NCI-H524 (cell line): ENCODE data around the gene ACP1.

Source experiments
- DNase-seq, 2 experiments: peaks; one replicate each; lab custom pipeline; 2025; lab: John Stamatoyannopoulos, UW

ACP1 gene

DNA sequence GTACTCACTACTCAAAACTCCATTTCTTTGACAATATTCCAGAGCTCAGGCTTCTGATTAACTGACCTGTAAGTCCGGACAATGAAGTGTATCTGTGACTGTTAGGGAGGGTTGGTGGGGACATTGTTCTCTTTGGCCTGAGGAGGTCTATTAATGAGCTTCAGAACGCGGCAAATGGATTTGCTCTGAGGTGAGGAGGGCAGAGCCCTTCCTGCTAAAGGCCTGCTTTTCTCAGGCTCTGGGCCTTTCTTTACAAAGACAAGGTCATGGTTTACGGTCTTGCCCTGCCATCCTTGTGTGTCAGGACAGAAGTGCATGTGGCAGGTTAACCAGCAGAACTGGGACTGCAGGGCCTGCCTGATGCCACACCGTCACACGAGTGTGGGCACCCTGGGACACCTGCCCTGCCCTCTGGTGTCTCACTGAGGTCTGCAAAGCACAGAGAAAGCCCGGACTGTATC, 15.9 kb downstream of the ACP1 start:
- DNase-seq = no peak

- DNase-seq = no peak
Observed at GRCh38 chr2:281381-281780, 16.6 kb downstream of the ACP1 start.

- no peak for DNase-seq
Observed at GRCh38 chr2:282371-283263, 17.9 kb downstream of the ACP1 start.

DNA sequence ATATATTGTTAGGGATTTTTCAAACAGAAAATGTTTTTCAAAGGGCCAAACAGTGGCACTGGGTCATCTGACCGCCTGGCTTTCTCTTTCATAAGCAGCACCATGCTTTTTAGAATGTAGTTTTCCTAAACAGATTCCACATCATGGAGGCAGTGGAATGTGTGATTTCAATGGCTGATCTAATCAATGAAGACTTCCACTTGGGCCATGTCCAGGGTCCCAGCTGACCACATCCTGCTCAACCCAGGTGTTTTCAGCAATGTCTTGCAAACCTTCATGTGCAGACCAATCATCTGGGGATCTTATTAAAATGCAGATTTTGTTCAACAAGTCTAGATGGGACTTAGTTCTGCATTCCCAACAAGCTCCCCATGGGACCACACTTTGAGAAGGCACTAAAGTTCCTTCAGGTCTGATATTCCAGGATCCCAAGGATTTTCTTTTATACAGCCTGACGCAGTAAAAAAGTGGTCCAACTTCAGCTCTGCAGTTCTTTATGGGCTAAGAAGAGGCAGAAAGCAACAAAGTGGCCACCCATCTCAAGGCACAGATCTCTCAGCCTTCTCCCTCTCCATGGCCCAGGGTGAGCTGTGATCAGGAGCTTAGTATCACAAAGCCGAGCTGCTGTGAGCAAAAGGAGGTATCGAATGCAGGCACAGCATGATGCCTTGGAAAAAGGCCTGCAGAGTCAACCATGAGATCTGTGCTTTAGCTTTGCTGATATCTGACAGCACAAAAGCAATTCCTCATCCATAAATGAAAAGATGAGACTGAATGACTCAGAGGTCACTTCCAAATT, 19.4 kb downstream of the ACP1 start:
- no peak for DNase-seq

- DNase-seq = no peak
Observed at GRCh38 chr2:284896-285492, 20.2 kb downstream of the ACP1 start.

GRCh38 chr2:285531-285930, 20.8 kb downstream of the ACP1 start:
- DNase-seq = no peak

- DNase-seq = no peak
Observed at GRCh38 chr2:286035-286434, 21.3 kb downstream of the ACP1 start.

- no peak for DNase-seq
Observed at GRCh38 chr2:286774-287392, 22.1 kb downstream of the ACP1 start.

DNA sequence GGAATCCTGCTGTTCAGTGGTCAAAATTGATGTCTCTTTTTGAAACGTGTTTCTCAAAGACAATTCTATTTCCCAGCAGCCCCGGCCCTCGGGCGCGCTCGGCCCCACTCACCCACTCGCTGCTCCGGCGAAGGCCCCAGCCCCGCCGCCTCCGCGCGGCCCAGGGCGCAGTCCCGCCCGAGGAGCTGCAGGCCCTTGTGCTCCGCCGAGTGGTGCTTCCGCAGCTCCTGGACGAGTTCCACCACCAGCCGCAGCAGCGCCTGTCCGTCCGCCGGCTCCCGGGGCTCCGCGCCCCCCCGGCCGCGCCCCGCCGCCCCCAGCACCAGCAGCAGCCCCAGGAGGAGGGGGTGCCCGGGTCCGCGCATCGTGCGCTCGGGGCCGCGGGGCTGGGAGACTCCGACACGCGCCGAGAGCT, 22.7 kb downstream of the ACP1 start:
- DNase-seq = peak in 1 of 2 experiments; percentile 23

GRCh38 chr2:287911-288757, 23.4 kb downstream of the ACP1 start, which contains the start of gene ALKAL2:
Gene ALKAL2 (minus strand): TSS chr2:288091. CDS start chr2:287835, 256 bp downstream.
- peak in 1 of 2 experiments; percentile 15 for DNase-seq

DNA sequence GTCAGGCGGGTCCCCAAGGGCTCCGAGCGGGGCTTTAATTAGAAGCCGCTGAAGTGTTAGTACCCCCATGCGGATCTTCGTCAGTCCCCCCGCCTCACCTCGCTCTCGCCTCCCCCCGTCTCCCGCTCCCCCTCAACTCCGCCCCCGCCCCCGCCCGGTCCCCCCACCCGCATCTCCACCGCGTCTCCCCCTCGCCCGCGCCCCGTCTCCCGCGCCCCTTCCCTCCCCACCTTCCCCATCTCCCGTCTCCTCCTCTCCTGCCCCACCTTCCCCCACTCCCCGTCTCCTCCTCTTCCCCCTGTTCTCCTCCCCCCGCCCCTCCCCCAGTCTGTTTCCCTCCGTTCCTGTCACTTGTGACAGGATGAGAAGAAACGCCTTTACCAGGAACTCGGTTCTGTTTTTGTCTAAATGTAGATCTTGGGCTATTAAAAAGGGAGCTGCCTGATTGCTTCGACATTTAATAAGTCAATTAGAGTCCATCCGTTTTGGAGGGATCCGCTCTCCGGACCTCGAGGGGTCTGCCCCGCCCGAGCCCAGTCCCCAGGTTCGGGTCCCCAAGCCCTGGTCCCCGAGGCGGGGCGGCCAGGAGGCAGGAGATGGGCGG, 24.1 kb downstream of the ACP1 start:
- no peak for DNase-seq

DNA sequence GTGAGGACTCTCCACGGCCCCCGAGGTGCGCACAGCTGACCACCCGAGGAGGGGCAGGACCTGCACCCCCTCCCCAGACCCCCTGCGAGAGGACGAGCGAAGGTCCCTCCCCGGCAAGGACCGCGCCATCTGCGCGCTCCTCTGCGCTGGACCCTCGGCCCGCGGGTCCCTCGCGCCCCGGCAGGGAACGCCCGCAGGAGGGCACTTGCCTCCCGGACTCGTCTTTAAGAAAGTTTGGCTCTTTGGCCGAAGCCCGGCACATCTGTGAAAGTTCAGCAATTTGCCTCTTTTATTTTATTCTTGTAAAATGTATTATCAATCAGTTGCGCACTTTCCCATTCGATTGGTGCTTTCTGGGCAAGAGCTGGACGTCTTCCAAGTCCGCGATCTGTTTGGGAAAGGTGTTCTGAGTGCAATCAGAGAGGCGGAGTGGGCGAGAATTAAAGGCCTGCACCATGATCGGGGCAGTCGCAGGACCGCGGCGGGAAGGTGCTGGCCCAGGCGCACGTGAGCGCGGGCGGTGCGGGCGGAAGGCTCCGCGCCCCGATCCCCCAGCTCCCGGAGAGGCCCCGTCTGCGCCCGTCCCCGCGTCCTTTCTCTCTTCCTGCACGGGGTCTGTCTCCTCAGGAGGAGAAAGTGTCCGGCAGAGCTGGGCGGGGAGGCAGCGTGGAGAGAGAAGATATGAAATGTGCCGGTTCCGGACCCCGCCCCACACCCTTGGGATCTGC, 24.8 kb downstream of the ACP1 start:
- peak in 1 of 2 experiments; percentile 33 for DNase-seq

DNA sequence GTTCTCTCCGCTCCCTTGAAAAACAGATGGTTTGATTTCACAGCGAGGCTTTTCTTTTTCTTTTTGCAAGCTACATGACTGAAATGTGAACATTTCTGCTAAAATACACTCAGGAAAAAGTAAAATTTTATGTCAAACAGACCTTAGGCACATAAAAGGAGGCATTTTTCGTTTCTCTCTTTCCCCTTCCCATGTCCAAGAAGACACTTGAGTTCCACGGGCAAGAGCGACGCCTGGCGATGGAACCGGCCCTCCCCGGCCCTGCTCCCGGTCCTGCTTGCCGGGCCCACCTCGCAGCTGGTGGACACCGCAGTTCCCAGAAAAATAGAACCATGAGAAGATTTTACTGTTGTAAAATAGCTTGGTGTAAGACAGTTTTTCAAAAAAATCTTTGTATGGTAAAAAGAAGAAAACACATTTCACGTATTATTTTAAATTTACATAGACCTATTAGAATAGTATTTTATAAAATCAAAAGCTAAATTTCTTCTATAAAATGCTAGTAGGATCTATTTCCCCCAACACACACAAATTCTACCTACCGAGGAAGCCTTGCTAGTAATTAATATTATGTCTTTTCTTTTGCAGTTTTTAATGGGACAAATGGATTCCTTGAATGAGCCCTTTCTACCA, 25.5 kb downstream of the ACP1 start:
- peak; percentile 49 to 69 for DNase-seq

DNA sequence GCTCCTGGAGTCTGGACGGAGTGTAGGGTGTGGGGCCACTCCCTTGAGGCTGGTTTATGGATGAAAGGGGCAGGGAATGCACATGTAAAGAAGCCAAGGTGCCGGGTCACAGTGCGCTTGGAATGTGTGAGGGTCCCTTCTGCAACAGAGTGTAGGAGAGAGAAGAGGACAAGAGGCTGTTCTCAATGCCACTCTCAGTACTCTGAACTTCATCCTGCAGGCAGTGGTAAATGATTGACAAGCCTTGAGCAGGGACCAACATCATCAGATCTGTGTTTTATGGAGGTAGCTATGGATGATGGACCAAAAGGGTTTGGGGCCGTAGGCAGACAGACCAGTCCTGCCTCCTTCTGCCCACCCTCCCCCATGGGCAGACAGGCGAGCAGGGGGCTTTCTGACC, 30.3 kb downstream of the ACP1 start:
- no peak for DNase-seq

- no peak for DNase-seq
Observed at GRCh38 chr2:296354-296753, 31.6 kb downstream of the ACP1 start.

GRCh38 chr2:305366-305765, 40.6 kb downstream of the ACP1 start:
- DNase-seq = no peak

DNA sequence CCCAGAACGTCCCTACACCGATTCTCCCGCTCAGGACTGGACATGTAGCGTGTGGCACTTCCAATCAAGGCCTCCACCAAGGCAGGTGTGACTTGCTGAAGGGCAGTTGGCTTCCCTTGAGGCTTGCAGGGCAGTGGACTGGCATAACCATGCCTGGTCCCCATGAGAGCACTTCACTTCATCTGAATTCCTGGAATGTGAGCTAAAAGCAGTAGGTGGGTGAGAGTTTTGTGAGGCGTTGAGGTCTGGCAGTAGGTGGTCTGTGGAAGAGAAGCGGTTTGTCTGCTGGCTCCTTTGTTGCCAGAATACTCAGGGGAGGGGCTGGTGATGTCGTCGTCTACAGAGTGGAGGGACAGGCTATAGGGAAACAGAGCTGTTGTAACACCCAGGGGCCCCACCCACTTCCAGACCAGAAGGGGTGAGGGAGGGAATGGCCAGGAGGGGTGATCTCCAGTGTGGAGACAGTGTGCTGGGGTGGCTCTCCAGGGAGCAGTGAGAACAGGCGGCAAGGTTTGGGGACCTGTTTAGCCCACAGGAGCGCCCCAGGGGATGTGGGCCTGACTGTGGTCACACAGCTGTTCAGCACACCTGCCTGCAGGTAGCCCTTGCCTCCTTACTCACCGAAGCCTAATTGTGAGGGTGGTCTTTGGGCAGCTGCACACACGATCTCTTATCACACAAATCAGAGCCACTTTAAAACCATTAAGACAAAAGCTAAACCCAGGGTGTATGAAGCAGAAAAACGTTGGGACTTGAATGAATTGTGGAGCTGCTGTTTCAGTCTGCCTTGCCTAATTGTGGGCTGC, 44.6 kb downstream of the ACP1 start:
- no peak for DNase-seq

GRCh38 chr2:309954-310510, 45.3 kb downstream of the ACP1 start:
- no peak for DNase-seq
